ENCODE data around the gene CELF2.

GRCh38 chr10:11286261-11286852 is 268.7 kb downstream of the CELF2 start:
- TF ChIP-seq CTCF (IDR thresholded peaks at IDR 0.05 in 4 of 5, conservative IDR thresholded peaks at IDR 0.05 in 1 of 5), result no peak
- no peak for TF ChIP-seq POLR2A (IDR thresholded peaks at IDR 0.05)
